Right forelimb (tissue), 1 donor: ENCODE results near the gene KIAA2012.
"Not testable (repeated sequence)": the region's sequence is repeated elsewhere in the genome, so short reads cannot be mapped to it uniquely, and the experiment has no call there.

Experiments used
- DNase-seq: peaks from one replicate; pipeline ENCODE4 v3.0.0-alpha.2; 2018

The KIAA2012 gene

DNA sequence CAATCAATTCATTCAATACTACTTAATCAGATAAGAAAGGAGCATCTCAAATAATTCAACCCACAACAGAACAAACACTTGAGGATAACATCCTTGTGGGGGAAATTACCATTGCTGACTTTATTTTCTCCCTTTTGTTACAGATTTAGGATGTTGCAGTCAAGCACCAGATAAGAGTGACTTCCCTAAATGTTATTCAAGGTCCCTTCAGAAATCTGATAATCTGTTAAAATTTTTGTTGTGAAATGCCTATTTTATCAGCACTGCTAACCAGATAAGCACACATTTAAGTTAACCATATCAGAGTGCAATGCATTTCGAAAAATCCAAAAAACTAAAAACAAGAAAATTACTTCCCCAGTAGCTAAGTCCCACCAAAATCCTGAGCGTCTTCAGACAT is 131.8 kb downstream of the KIAA2012 start:
- no peak for DNase-seq

DNA sequence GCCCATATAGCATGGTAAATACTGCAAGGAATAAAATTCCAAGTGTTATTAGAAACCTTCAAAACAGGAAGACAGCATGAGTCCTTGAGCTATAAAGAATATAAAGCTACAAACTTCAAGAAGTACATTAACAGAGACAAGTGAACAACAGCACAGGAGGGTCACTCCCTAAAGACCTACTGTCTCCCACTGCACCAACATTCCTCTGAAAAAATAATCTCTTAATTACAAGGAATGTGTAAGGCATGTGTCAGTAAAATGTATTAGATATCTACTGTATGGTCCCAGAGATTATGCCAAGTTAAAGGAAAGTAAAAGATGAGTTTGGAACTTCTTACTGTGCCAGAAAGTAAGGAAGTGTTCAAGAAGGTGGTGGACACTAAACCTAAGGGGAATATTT is 135.5 kb downstream of the KIAA2012 start:
- DNase-seq = no peak

DNA sequence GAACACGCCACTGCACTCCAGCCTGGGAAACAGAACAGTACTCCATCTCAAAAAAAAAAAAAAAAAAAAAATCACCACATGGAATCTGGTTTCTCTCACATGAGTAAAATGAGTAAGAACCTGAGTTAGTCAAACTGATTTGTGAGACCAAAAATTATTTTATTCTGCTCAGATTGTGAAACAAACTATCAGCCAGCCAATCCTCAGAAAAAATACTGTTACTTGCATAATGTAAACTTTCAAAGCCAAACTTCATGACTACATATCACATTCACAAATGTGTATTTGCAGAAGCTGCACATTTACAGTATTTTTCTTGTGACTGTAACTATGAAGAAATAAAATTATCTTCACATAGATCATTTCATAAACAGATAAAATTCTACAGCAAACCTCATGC is 142.1 kb downstream of the KIAA2012 start:
- DNase-seq = no peak

DNA sequence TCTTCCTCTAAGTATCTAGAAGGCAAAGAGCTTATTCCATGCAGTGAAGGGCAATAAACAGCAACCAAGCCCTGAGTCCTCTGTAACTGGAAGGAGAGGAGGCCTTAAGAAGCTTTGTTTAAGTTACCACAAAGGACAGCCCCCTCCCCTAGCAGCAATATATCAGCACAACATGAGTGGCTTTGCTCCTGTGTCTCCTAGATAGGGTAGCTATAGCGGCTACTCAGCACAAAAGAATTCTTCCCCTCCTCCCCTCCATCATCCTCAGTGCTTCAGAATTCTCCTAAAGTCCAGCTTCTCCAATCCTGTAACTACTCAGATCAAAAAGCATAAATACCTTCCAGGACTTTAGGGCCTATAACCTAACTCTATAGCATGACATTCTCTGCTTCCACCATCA is 148.8 kb downstream of the KIAA2012 start:
- DNase-seq = no peak

DNA sequence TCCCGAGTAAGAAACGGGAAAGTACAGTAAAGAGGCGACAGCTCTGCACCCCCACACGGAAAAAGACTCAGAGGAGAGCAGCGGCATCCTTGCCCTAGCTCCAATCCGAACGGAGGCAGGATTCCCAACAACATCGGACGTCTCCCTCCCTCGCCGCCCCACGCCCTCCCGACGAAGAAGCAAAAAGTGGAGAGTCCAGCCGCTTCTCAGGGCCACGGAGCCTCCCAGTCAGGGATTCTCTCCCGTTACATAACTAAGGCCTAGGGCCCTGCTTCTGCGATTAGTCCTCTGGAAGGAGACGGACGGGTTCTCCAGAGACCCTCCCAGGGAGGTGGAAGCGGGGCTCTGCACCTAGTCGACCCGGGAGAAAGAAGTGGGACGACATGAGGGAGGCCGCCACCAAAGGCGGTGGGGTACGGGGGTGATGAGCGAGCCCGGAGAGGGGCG is 164.8 kb downstream of the KIAA2012 start:
- DNase-seq = peak; percentile 65

DNA sequence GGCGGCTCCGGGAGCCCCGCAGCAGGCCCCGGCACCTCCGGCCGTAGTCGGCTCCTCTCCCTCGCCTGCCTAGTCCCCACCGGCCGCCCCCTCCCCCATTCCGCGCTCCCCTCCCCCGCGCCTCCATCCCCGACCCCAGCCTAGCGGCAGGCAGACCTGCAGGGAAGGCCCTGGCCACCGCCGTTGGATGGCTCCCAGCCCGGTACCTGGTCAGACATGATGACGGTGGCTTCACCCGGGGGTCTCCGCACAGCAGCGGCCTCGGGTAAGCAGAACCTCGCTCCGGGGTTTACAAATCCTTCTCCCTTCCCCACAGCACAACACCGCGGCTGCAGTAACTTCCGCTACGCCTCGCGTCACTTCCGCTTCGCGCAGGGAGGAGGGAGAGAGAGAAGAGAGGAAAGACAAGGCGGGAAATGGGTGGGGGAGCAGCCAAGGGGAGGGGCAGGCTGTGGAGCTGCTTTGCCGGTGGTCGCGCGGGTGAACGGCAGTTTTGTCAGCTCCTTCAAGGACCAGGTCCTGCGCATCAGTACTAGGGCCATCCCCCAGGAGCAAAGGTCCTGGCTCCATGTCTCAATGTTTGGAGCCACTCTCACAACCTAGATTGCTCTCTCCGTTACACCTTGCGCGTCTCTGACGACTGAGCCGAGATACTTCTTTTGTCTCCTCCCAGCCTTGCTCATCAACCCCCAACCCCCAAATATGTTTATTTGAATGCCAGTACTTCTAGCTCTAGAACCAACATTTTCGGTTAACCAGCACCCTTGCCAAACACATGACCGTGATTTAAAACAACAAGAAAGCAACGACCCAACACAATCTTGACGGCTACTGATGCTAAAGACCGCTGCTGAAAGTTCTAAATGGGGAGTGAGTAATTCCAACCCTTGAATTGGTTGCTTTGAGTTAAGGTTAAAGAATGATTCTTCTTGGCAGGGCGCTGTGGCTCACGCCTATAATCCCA is 165.5 kb downstream of the KIAA2012 start, which contains the start of gene SUMO1:
Gene SUMO1 (minus strand): TSS at position 364 of the 964 bp plus-strand sequence. CDS start 146 bp downstream, at position 218.
- DNase-seq = peak; percentile 95

DNA sequence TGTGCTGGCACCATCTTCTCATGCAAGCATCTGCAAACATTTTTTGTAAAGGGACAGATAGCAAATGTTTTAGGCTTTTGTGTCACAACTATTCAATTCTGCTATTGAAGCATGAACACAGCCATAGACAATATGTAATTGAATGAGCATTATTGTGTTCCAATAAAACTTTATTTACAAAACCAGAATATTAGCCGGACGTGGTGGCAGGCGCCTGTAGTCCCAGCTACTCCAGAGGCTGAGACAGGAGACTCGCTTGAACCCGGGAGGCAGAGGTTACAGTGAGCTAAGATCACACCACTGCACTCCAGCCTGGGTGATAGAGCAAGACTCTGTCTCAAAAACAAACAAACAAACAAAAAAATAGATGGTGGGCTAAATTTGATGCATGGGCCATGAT is 174.7 kb downstream of the KIAA2012 start:
- not testable (repeated sequence) for DNase-seq

DNA sequence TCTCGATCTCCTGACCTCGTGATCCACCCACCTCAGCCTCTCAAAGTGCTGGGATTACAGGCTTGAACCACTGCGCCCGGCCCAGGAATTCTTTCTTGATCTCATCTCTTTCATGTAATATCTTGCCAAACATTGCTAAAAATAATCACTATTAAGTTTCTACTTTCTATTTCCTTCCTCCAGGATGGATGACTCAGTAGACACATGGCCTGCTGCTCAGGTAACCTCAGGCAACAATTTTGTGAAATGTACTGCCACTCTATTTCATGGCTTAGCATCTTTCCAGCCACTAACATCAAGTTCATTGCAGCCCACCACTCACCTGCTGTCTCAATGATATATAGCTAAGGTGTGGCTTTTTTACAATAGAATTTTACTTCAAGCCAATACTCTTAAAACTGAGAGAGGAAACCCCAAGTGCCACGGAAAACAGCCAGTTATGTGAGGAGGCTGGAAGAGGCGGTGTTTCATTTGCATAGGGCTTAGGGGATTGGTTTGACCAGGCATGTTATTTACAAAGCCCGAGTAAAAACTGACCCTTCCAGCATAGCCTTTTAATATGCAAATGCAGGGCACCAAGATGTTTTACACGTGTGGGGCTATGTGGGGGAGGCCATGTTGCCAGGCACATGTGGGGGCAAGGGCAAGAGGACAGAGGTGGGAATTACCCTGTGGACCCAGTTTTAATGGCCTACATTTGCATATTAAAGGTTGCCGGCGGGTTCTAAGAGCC is 176.6 kb downstream of the KIAA2012 start:
- DNase-seq = no peak

DNA sequence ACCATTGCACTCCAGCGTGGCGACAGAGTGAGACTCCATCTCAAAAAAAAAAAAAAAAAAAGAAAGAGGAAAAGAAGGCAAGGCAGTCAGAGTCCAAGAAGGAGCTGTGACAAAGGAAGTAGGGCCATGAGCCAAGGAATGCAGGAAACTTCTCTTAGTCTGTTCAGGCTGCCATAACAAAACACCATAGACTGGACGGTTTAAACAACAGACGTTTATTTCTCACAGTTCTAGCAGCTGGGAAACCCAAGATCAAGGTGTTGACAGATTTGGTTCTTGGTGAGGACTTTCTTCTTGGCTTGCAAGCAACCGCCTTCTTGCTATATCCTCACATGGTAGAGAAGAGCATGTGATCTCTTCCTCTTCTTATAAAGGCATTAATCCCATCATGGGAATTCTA is 178.4 kb downstream of the KIAA2012 start:
- DNase-seq = no peak
